GM12892 (cell line): ENCODE measurements around the gene RPTN.
"Not testable (repeated sequence)": the region's sequence is repeated elsewhere in the genome, so short reads cannot be mapped to it uniquely, and the experiment has no call there.

ENCODE experiments used
- DNase-seq: peaks from one replicate; pipeline ENCODE4 v3.0.0; 2011; ENCODE audit not compliant: insufficient read length
- FAIRE-seq: peaks from 2 replicates; lab custom pipeline; 2011; peaks lifted over from hg19 to GRCh38; lab: Jason Lieb, UNC
- POLR2A ChIP-seq: IDR thresholded peaks from 2 replicates; pipeline ENCODE4 v1.6.1; 2011; ENCODE audit warnings: low read depth, low read length, control low read depth
- POLR2AphosphoS5 ChIP-seq: IDR thresholded peaks from 2 replicates; pipeline ENCODE4 v1.6.1; 2011; ENCODE audit warnings: low read depth, low read length, control low read depth
- TAF1 ChIP-seq: IDR thresholded peaks from 2 replicates; pipeline ENCODE4 v1.6.1; 2011; ENCODE audit warnings: low read depth, mild to moderate bottlenecking, control low read depth, low read length, borderline replicate concordance

The RPTN gene

DNA sequence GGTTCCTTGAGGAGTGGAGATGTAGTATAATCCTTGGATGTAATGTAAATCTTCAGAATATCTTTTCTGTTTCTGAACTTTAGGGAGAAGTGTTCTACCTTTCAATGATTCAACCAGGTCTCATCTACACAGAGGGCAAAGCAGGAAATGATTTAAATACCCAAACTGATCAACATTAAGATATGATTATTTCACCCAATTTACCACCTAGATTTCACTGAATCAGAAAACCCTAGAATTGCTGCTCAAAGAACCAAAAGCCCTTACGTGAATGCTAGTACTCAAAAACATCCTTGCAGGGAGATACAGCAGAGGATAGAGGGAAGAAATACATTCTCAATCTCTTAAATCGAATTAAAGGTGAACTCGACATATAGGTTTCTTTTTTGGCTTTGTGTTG lies 5.0 kb downstream of the RPTN start:
- TF ChIP-seq POLR2AphosphoS5 = no peak
- TF ChIP-seq POLR2A = no peak
- no peak for TF ChIP-seq TAF1
- DNase-seq (no peak), FAIRE-seq (no peak)

DNA sequence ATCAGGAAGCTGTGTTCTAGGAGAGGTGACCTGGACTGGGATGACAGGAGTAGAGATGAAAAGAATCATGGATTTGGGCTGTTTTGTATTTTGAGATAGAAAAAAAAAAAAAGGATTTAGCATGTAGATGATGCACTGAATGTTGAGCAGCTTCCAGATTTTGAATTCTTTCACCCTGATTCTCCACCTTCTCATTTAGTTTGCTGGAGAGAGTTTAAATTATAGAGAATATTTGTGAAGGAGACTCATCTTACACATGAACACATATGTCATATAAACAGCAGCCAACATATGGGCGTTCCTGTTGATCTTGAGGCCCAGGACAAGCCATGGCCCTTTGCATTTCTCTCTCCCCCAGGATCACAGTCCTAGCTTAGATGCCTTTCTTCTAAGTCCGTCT lies 7.4 kb downstream of the RPTN start:
- FAIRE-seq (no peak), DNase-seq (no peak)
- TF ChIP-seq TAF1 = no peak
- TF ChIP-seq POLR2A = no peak
- no peak for TF ChIP-seq POLR2AphosphoS5

DNA sequence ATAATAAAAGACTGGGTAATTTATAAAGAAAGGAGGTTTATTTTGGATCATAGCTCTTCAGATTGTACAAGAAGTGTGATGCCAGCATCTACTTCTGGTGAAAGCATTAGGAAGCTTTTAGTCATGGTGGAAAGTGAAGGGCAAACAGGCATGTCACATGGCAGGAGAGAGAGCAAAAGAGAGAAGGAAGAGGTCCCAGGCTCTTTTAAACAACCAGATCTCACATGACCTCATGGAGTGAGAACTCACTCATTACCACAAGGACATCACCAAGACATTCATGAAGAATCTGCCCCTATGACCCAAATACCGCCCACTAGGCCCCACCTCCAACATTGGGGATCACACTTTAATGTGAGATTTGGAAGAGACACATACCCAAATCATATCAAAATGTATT lies 10.0 kb downstream of the RPTN start:
- no peak for DNase-seq
- no peak for FAIRE-seq
- TF ChIP-seq TAF1 (no peak), POLR2AphosphoS5 (no peak), POLR2A (no peak)

DNA sequence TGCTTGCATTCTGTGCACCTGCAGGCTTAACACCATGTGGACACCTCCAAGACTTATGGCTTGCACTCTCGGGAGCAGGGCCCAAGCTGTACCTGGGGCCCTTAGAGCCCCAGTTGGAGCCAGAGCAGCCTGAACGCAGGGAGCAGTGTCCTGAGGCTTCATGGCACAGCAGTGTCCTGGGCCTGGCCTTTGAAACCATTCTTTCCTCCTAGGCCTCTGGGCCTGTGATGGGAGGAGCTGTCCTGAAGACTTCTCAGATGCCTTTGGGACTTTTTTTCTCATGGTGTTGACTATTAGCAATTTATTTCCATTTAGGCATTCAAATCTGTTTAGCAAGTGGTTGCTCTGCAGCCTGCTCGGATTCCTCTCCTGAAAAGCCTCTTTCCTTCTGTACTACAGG lies 11.0 kb downstream of the RPTN start:
- TF ChIP-seq POLR2A (no peak), POLR2AphosphoS5 (no peak), TAF1 (no peak)
- DNase-seq (no peak), FAIRE-seq (no peak)

DNA sequence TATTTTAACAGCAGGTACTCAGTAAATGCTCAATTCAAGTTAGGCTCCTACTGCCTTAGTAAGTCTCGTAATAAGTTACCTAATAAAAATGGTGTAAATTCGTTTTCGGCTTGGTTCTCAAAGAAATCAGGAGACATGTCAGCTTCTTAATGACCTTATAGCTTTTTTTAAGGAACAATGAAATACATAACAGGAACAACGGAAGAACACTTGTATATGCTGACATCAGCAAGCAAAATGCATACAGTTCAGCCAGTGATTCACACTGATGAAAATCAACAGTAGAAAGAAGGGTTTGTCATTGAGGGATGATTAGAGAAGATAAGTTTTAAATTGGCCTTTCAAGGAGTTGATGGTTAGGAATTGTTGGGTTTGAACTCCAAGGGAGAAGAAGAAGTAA lies 13.3 kb downstream of the RPTN start:
- FAIRE-seq (no peak), DNase-seq (no peak)
- TF ChIP-seq TAF1 (no peak), POLR2A (no peak), POLR2AphosphoS5 (no peak)

DNA sequence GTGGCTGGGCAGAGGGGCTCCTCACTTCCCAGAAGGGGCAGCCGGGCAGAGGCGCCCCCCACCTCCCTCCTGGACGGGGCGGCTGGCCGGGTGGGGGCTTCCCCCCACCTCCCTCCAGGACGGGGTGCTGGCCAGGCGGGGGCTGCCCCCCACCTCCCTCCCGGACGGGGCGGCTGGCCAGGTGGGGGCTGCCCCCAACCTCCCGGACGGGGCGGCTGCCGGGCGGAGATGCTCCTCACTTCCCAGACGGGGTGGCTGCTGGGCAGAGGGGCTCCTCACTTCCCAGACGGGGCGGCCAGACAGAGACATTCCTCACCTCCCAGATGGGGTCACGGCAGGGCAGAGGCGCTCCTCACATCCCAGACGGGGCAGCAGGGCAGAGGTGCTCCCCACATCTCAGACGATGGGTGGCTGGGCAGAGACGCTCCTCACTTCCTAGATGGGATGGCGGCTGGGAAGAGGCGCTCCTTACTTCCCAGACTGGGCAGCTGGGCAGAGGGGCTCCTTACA lies 14.3 kb downstream of the RPTN start:
- FAIRE-seq = not testable (repeated sequence)

DNA sequence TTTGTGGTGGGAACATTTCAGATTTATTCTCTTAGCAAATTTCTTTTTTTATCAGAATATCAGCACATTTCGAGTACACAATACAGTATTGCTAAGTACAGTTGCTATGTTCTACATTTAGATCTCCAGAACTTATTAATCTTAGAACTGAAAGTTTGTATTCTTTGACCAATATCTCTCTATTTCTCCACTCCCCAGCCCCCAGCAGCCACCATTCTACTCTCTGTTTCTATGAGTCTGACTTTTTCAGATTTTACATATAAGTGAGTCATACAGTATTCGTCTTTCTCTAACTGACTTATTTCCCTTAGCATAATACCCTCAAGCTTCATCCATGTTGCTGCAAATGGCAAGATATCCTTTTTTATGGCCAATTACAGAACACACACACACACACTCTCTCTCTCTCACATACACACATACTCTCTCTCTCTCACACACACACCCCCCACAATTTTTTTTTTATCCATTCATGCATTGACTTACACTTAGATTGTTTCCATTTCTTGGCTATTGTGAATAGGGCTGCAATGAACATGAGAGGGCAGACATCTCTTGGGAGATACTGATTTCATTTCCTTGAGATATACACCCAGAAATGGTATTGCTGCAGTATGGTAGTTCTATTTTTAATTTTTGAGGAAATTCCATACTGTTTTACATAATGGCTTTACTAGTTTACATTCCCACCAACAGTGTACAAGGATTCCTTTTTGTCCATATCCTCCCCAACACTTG lies 15.7 kb downstream of the RPTN start:
- FAIRE-seq (no peak), DNase-seq (no peak)
- no peak for TF ChIP-seq POLR2A
- no peak for TF ChIP-seq POLR2AphosphoS5
- no peak for TF ChIP-seq TAF1

More for the DNA sequence above, 14.3 kb downstream of the RPTN start:
- DNase-seq = not testable (repeated sequence)

DNA sequence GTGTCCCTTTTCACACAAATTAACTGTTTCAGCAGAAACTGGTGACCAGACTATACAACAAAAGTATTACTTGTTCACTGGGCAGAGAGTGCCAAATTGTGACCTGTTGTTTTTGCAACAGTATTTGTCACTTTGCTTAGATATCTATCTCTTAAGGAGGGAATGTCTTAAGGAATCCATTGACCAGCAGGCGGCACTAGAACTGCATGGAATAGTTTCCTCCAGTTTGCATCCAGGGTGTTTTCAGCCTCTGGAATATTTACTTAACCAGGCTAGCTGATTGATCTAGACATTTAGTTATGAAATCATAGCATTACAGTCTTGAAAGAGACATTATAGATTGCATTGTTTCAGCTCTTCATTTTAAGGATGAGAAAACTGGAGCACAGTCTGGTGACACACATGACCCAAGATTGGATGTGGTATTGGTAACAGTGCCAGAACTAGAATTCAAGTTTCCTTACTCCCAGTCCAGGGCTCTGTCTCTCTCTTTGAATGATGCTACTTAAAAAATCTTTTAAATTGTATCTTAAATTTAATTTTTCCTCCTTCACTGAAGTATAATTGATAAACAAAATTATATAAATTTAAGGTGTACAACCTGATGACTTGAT lies 16.9 kb downstream of the RPTN start:
- FAIRE-seq (peak; percentile 79), DNase-seq (no peak)
- no peak for TF ChIP-seq TAF1
- no peak for TF ChIP-seq POLR2A
- TF ChIP-seq POLR2AphosphoS5 = no peak

DNA sequence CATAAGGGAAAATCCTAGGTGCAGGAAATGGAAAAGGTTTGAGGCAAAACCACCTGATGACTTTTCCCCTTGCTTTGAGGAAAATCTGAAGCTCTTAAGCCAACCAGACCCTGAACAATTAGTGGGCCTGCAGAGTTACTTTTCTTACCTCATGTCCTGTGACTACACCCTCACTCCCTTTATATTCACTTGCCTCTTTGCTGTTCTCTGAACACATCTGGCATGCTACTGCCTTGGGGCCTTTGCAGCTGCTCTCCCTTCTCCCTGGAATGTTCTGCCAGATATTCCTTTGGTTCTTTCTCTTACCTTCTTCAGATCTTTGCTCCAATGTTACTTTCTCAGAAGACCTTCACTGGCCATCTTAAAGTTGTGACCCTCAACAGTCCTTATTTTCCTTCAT lies 21.8 kb downstream of the RPTN start:
- TF ChIP-seq POLR2A = no peak
- no peak for TF ChIP-seq POLR2AphosphoS5
- no peak for TF ChIP-seq TAF1
- FAIRE-seq = no peak
- no peak for DNase-seq

DNA sequence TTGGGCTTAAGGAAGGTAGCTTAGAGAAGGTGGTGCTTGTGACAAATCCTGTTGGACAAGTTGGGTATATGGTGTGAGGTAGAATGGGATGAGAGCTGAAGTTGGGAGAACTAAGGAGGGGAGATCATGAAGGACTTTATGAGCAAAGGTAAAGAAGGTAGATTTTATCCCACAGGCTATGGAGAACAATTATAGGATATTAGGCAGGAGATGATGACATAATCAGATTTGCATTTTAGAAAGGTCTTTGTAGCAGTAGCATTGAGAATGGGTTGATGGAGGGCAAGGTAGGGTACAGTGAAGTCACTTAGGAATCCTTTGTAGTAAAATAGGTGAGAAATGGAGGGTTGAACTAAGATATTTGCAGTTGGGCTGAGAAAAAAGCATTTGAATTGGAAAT lies 28.8 kb downstream of the RPTN start:
- DNase-seq (no peak), FAIRE-seq (no peak)
- no peak for TF ChIP-seq POLR2A

DNA sequence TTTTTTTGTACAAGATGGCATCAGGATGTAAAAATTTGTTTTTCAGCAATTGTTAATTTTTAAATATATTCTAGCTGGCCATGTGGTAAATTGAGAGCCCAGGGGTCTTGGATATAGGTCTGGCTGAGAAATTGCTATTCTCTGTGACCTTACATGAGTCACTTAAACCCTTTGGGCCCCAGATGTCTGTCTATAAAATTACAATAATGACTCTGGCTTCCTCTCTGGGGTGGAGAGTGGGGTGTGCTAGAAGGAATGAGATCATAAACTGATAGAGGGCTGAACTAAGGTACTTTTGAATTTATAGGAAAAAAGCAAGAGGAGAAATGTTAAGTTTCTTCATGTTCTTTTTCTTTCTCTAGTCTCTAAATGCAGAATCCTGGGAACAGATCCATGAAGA lies 31.4 kb downstream of the RPTN start:
- DNase-seq (no peak), FAIRE-seq (no peak)
- TF ChIP-seq POLR2A (no peak), POLR2AphosphoS5 (no peak), TAF1 (no peak)

DNA sequence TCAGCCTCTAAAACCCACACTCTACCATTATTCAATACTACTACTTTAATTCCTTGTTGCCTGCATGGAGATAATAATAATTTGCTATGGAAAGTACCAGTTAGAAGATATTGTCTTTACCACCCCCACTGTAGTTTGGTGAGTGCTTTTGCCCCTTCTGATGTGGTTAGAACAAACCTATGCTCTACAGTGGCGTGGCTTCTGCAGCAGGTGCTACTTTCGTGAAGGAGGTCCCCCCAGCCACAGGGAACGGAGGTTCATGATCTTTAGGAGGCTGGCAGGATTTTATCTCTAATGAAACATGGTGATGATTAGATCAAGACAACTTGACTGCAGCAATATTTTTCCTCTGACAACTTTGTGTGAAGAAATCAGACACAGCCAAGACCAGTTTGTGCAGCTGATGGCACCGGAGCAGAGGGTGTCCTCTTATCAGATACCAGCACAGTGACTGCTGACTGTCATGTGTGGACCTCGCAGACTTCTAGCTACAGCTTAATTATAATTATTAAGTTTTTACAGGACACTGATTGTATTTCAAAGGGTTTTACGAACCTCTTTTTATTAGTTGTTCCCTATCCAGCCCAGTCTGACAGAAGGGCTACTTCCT lies 33.1 kb downstream of the RPTN start:
- TF ChIP-seq POLR2A (no peak), TAF1 (no peak), POLR2AphosphoS5 (no peak)
- FAIRE-seq (no peak), DNase-seq (no peak)

DNA sequence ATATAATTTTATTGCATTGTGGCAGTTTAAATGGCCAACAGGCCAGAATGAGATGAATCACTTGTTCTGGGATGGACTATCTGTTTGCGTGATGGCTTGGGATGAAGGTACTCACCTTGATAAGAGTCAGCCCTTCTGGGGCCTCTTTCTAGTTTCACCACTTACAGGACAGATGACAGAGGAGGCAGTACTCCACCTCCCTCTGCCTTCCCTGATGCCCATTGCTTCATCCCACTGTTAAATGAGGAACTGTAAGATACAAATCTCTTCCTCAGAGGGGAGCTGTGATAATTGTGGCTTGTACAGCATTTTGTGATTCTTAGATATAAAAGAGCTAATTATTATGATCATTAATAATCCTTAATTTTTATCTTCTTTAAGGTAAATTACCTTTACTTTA lies 40.1 kb downstream of the RPTN start:
- no peak for FAIRE-seq
- DNase-seq = no peak
- TF ChIP-seq POLR2A (no peak), TAF1 (no peak), POLR2AphosphoS5 (no peak)
